NCI-H2196 treated with DMSO at 0.1 percent for 48 hours (cell line): ENCODE data around the gene TAS2R42.

Experiments used
- DNase-seq: peaks from one replicate; lab custom pipeline; 2025; ENCODE audit not compliant: unreplicated experiment; lab: John Stamatoyannopoulos, UW

TAS2R42 gene

GRCh38 chr12:11147420-11147819, 39.3 kb downstream of the TAS2R42 start:
- no peak for DNase-seq

- no peak for DNase-seq
These were observed 42.4 kb downstream of the TAS2R42 start for GRCh38 chr12:11144297-11144696.

- DNase-seq: no peak
These were observed 43.4 kb downstream of the TAS2R42 start for GRCh38 chr12:11143352-11143751.

GRCh38 chr12:11136075-11136474, 50.7 kb downstream of the TAS2R42 start:
- no peak for DNase-seq
